ENCODE measurements around the gene KCNK15.

KCNK15 gene

DNA sequence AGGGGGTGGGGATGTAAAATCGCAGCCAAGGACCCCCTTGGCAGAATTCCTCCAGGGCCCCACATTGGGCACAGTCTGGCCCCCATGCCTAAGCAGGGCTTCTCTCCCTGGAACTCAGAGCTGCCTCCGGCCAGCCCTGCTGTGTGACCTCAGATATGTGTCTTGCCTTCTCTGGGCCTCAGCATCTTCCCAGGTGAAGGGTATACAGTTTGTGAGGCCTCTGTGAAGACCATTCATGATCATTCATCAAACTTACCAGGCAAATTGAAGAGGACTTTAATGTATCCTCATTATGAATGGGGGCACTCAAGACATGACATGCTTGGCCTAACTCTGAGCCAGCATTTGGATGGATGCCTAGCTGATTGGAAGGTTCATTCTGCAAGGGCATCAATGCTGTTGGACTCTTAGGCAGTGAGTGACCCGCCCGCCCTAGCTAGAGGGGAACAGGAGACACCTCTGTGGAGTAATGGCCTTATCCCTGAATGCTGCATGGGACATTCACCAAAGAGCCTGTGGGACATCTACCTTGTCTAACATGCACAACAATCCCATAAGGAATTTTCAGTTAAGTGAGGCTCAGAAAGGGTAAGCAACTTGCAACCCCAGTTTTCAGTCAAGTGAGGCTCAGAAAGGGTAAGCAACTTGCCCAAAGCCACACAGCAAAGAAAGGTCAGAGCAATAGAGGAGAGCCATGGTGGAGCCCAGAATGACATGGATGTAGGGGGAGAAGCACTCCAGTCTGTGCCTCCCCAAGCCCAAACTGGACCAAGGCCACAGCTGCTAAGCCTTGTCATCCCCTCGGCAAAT is 30.0 kb upstream of the KCNK15 start:
- no peak for DNase-seq

DNA sequence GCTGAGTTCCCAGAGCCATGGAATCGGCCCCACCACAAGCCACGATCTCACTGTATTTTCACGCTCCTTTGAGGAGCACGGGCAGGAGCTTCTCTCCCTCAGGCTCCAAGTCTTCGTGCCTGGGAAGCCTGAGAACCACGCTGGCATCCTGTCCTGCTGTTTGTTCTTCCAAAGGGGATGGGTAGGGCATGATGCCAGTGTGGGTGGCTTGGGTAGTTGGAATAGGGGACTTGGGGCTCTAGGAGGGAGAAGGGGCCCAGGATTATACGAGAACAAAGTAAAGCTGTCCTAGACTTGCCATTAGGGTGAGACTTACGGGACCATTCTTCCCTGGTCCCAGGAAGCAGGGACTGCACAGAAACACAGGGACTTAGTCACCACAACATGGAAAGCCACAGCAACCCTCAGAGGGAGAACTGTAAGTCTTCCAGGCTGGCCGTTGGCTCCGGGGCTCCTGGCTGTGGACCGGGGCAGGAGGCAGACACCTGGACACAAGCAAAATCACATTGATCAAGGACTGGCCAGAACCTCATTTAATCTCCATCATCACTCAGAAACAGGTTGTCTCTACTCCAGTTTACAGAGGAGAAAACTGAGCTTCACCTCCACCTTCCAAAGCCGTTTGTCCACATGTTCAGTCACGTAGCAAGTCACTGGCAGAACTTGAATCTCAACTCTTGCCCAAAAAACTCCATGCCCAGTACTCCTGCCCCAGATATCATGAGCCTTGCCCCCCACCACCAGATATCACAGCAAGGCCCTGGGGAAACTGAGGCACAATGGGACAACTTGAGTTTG is 29.2 kb upstream of the KCNK15 start:
- no peak for DNase-seq

DNA sequence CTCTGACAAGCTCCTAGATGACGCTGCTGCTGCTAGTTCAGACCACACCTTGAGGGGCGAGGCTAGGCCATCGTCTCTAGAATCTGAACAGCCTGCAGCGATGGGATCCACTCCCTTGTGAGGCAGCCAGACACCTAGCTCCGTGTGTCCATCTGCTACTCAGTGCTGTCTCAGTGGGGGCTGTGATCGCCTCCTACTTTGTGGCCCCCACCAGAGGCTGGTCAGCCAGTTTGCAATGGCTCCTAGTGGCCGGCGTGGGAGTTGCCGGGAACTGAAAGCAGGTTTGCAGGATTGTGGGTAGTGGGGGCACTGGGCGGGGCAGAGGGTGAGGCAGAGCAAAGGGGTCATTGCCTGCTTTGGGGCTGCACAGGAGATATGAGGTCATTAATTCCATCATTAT is 27.7 kb upstream of the KCNK15 start:
- no peak for DNase-seq

DNA sequence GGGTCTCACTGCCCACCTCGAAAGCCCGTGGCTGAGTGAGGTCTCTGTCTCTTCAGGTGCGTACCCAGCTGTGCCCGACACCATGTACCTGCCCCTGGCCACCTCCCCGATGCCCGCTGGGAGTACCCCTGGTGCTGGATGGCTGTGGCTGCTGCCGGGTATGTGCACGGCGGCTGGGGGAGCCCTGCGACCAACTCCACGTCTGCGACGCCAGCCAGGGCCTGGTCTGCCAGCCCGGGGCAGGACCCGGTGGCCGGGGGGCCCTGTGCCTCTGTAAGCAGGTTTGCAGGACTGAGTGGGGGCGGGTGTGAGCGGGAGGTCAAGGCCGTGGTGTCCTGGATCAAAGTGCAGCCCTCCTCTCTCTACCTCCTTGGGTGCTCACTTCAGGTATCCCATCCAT is 25.8 kb upstream of the KCNK15 start:
- DNase-seq, result no peak

DNA sequence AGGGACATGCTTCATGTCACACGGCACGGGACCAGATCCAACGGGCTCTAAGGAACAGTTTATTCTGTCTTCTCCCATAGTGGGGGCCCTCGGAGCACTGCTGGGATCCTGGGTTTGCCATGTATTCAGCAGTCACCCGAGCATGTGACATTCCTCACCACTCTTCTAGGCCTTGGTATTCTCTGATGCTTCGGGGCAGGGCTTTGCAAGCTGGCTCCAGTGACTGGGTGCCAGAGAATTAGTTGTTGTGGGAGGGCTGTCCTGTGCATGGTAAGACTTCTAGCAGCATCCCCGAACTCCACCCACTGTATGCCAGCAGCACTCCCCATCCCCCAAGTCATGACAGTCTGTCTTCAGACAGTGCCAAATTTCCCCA is 25.1 kb upstream of the KCNK15 start:
- no peak for DNase-seq

DNA sequence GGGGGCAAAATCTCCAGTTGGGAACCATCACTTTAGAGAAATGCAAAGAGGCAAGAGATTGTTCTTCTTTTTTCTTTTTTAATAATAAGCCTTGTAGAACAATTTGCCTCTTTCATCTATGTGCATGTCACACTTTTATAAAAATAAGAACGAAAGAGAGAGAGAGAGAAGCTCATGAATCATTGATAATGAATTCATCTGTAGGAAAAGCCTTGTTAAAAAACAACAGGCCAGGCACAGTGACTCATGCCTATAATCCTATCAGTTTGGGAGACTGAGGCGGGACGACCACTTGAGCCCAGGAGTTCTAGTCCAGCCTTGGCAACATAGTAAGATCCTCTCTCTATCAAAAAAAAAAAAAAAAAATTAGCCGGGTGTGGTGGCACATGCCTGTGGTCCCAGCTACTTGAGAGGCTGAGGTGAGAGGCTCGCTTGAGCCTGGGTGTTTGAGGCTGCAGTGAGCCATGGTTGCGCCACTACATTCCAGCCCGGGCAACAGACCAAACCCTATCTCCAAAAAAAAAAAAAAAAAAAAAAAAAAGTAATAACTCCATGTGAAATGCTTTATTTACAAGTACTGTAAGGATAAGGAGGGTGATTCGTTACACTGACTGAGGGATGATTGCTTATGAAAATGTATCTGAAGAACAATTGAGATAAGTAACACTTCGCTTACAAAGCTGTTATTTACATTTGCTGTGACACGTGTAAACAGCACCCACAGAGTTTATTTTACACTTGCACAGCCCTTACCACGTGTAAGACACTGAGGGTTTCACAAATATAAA is 24.5 kb upstream of the KCNK15 start:
- DNase-seq, result no peak

DNA sequence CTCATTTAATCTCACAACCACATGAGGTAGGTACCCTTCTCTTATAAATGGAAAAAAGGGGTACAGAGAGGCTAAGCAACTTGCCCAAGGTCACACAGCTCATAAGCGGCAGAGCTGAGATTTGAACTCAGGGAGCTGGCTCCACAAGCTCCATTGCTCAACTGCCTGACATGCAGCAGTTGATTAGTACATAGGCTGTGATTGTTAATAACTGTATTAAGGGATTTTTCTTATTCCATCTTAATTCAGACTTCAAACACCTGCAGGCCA is 23.9 kb upstream of the KCNK15 start:
- no peak for DNase-seq

DNA sequence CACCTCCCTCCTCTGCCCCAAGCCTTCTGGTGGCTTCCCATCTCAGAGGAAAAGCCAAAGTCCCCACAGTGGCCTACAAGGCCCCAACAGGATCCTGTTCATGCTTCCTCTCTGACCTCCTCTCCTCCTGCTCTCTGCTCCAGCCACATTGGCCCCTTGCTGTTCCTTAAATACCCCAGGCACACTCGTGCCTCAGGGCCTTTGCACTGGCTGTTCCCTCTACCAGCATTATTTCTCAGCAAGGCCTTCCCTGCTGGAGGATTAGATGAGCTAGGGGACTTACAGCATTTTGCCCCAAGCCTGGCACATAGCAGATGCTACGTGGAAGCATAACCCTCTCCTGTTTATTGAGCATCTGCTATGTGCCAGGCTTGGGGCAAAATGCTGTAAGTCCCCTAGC is 22.7 kb upstream of the KCNK15 start:
- no peak for DNase-seq

DNA sequence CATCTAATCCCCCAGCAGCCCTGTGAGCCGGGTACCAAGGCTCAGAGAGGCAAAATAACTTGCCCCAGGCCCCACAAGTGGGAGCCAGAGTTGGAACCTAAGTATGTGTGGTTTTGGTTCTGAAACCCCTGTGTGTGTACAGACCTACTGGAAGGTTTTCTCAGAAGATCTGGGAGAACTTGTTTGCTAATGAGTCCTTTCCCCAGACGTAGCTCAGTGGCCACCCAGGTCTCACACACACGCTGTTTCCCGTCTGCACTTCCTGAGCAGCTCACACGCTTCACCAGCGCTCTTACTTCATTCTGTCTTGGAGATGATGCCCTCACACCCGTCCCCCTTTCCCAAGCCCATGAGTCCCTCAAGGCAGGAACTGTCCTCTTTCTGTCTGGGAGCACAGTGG is 22.3 kb upstream of the KCNK15 start:
- DNase-seq, result no peak

DNA sequence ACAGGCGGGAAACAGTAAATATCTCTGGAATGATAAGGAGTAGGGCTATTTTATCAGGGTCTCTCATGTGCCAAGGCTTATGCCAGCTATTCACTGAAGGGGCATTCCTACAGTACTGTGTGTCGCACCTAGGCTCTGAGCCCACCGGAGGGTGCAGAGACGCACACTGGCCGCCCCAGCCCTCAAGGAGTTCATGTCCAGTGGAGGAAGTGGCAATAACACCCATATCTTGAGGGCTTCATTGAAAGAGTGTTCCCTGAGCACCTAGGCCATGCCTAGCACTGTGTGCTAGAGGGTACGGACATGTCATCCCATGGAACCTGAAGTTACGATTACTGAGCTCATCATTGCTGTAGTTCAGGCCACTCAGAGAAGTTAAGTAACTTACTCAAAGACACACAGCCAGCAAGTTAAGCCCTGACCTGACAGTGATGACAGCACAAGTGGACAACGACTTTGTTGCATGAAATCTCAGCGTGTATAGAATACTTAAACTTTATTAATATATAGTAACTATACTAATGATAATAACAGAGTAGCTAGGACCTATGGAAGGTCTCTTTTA is 21.8 kb upstream of the KCNK15 start:
- DNase-seq, result no peak

DNA sequence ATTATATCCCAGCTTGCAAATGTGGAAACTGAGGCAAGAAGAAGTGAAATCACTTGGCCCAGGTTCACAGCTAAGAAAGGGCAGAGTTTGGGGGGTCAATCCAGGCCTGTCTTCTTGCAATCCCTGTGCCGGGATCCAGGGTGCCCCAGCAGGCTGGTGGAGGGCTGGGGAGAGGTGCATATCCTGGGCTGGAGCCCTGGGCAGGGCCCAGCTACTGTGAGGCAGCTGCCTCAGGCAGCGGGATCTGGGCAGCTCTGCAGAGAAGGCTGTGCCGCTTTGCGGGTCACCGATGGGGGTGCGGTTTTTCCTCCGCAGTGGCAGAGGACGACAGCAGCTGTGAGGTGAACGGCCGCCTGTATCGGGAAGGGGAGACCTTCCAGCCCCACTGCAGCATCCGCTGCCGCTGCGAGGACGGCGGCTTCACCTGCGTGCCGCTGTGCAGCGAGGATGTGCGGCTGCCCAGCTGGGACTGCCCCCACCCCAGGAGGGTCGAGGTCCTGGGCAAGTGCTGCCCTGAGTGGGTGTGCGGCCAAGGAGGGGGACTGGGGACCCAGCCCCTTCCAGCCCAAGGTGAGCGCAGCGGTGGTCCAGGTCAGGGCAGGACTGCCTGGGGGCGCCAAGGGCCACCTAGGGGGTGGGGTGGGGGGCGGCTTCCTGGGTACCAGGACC is 21.1 kb upstream of the KCNK15 start:
- no peak for DNase-seq

DNA sequence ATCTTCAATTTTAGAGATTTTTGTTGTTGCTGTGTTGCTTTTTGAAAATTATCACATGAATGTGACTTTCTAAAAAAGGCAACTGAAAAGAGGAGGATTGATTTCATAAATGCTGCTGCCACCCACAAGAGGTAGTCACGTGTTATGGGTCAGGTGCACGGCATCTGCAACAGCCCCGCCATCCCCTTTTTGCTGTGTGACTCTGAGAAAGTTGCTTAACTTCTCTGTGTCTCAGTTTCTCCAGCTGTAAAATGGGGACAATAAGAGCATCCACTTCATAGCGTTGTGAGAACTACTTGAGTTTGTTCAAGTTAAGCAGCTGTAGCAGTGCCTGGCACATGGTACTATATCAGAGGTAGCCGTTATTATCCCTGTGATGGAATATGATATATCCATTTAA is 19.8 kb upstream of the KCNK15 start:
- DNase-seq, result no peak

DNA sequence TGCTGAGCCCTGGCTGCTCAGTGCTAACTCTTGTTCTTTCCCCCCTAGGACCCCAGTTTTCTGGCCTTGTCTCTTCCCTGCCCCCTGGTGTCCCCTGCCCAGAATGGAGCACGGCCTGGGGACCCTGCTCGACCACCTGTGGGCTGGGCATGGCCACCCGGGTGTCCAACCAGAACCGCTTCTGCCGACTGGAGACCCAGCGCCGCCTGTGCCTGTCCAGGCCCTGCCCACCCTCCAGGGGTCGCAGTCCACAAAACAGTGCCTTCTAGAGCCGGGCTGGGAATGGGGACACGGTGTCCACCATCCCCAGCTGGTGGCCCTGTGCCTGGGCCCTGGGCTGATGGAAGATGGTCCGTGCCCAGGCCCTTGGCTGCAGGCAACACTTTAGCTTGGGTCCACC is 18.6 kb upstream of the KCNK15 start:
- DNase-seq, result no peak

DNA sequence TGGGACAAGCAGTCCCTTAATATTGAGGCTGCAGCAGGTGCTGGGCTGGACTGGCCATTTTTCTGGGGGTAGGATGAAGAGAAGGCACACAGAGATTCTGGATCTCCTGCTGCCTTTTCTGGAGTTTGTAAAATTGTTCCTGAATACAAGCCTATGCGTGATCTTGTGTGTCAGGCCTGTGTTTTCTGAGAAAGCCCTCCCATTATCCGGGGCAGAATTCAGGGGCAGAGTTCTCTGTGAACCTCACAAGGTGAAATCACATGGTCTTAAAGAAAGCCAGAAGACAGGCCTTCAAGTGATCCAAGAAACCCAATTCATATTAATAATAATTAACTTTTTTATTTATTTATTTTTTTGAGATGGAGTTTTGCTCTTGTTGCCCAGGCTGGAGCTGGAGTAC is 18.0 kb upstream of the KCNK15 start:
- no peak for DNase-seq

DNA sequence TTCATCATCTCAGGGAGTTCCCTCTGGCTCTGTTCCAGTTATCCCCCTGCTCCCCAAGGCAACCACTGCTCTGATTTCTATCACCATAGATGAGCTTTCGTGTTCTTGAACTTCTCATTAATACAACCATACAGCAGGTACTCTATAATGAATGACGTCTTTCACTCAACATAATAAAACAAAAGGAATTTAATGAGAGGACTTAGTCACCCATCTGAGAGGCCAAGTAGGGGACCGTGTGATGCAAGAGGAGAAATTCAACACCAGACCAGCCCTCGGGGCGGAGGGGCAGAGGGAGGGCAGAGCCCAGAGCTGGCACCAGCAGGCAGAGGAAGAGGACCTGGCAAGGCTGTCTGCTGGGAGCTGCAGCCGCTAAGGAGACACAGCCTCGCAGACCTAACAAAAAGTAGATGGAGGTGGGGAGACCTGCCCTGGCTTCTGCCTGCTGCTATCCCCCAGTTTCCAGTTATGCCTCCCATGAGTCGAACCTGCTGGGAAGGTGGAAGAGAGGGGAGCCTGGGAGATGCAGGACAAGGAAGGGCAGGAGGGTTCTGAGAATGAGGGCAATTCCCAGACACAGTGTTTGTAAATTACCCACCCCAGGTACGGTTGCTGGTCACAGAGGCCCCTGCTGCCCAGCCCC is 16.7 kb upstream of the KCNK15 start:
- DNase-seq, result no peak

DNA sequence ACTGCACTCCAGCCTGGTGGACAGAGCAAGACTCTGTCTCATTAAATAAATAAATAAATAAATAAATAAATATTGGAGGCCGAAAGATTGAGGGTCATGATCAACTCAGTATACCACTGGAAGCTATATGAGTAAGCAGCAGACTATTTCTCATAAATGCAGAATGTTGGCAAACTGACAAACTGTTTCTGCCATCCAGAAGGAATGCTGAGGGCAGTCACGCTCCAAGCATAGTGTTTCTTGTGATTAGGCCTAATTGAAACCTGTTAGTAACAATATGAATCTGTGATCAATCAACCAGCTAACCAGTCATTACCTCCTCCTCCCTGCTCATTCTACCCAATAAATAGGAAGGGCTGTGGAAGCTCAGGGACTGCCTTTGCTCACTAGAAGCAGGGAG is 15.2 kb upstream of the KCNK15 start:
- no peak for DNase-seq

DNA sequence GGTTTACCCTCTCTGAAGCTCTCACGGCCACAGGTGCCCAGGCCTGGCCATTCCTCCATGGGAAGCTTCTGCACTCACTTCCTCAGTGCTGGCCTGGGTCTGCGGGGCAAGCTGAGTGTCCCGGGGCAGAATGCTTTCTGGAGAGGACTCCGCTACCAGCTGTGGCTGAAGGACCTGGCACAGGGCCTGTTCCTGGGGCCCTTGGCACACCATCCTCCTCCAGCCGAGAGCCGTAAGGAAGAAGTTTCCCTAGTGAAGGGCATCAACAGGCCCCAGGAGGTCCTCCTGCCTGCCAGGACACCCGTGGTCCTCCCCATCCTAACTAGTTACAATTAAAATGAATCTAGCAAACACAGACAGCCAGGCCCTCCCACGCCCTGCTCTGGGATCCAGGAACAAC is 14.0 kb upstream of the KCNK15 start:
- no peak for DNase-seq

DNA sequence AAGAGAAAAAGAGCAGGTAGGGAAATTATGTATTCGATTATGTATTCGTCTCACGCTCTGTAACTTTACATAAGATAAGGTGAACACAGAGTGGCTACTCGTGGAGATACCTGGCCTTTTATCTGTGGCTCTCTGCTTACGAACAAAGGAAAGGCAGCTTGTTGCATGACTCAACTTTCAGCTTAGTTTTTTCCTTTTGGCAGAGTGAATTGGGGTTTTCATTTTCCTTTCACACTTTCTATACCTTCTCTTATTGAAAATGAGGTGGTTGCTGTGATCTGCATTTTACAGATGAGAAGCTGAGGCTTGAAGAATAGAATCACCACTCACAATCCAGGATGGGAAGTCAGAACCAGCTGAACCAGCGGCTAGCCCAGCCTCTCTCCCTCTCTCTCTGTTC is 13.3 kb upstream of the KCNK15 start:
- DNase-seq, result no peak

DNA sequence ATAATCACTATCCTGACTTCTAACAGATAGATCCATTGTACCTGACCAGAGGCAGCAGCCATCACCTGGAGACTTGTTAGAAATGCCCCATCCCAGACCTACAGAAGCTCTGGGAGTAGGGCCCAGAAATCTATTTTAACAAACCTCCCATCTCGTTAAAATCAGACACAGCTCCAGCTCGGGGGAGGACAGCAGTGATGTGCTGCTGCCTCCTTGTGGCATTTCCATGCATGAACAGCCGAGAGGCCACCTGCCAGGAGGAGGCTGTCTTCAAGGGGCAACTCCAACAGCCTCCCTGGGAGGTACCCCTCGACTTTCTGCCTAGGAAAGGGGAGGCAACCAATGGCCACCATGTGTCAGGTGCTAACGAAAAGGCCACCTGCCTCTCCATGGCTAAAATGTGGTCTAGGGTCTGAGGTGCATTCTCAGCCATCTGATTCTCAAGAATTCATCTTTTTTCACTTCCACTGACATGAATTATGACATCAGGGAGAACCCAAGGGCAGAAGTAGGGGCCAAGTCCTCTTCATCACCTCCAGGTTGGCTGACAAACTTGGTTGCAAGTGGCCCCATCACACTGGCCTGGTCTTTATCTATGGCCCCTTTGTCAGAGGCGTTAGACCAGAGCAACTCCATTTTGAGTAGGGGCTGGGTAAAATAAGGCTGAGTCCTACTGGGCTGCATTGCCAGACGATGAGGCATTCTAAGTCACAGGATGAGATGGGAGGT is 12.2 kb upstream of the KCNK15 start:
- peak; percentile 56 for DNase-seq

DNA sequence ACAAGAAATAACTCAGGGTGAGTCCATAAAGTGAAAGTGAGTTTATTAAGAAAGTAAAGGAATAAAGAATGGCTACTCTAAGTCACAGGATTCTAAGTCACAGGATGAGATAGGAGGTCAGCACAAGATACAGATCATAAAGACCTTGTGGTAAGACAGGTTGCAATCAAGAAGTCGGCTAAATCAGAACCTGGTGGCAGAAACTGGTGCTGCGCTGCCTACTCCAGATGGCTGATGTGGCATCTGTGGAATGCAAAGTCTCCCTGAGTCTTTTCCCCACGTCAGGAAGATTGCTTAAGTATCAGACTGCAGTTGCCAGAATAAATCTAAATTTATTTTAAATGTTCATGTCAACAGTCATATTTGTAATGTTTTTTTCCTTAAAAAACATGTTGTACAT is 10.7 kb upstream of the KCNK15 start:
- DNase-seq, result no peak

DNA sequence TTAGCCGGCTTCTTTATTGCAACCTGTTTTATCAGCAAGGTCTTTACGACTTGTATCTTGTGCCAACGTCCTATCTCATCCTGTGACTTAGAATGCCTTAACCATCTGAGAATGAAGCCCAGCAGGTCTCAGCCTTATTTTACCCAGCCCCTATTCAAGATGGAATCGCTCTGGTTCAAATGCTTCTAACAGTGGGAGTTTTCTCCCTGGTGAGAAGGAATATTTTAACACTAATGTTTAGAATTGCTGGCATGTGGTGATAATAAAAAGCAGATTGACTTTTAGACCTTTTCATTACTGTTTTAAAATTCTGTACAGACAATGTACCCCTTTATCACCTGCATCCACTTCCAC is 9.9 kb upstream of the KCNK15 start:
- no peak for DNase-seq
